Keratinocyte (primary cell): Measurements from ENCODE around the gene KRT34. TPM values are rescaled to one million over a fixed set of nuclear protein-coding genes. Genes with fewer than 3 reads are reported as not detected.
A peak's percentile ranks its signal among the peaks of the same experiment; 100 is the strongest.

Experiments
- DNase-seq: peaks from one replicate; pipeline ENCODE4 v3.0.0-alpha.2; 2011; ENCODE audit warnings: low read depth, missing footprints, low spot score
- FAIRE-seq: peaks from 2 replicates; lab custom pipeline; 2011; peaks lifted over from hg19 to GRCh38; lab: Jason Lieb, UNC
- H2AFZ ChIP-seq: 2 replicates; pipeline ENCODE4 v1.6.0; 2012; ENCODE audit warnings: low read length, control low read depth, inconsistent platforms; ENCODE audit not compliant: control insufficient read depth
- H3K27ac ChIP-seq: 2 replicates; pipeline ENCODE4 v1.5.1; 2011; ENCODE audit warnings: low read length; ENCODE audit not compliant: control insufficient read depth, insufficient read depth
- H3K27me3 ChIP-seq: 3 replicates; pipeline ENCODE4 v1.6.0; 2011; ENCODE audit warnings: low read length; ENCODE audit not compliant: control insufficient read depth, insufficient read depth; ENCODE audit errors: extremely low read depth
- H3K36me3 ChIP-seq, 2 experiments: 2 replicates in 1 of 2; 3 replicates in 1 of 2; pipeline ENCODE4 v1.5.1; 2011; ENCODE audit warnings: low read length in 2 of 2, mild to moderate bottlenecking in 1 of 2; ENCODE audit not compliant: control insufficient read depth in 2 of 2, insufficient read depth in 2 of 2; ENCODE audit errors: extremely low read depth in 1 of 2
- H3K4me1 ChIP-seq: 3 replicates; pipeline ENCODE4 v1.5.1; 2011; ENCODE audit warnings: low read length; ENCODE audit not compliant: control insufficient read depth, insufficient read depth; ENCODE audit errors: extremely low read depth
- H3K4me2 ChIP-seq: 3 replicates; pipeline ENCODE4 v1.6.0; 2011; ENCODE audit warnings: low read depth, low read length; ENCODE audit not compliant: control insufficient read depth, insufficient read depth; ENCODE audit errors: extremely low read depth
- H3K4me3 ChIP-seq, 3 experiments: fragments of 200-600 bp in 1 of 3; sonication (generic) in 1 of 3; 2 replicates in 2 of 3; 3 replicates in 1 of 3; pipeline ENCODE4 v1.5.1; 2011 to 2016; ENCODE audit warnings: low read length in 3 of 3, mild to moderate bottlenecking in 3 of 3, control low read depth in 2 of 3, inconsistent platforms in 1 of 3, low read depth in 1 of 3, mixed read lengths in 1 of 3, mixed run types in 1 of 3, moderate library complexity in 1 of 3; ENCODE audit not compliant: control insufficient read depth in 2 of 3, insufficient read depth in 2 of 3; ENCODE audit errors: extremely low read depth in 1 of 3
- H3K79me2 ChIP-seq: 2 replicates; pipeline ENCODE4 v1.6.0; 2012; ENCODE audit warnings: low read length; ENCODE audit not compliant: control insufficient read depth, insufficient read depth
- H3K9ac ChIP-seq: 3 replicates; pipeline ENCODE4 v1.6.0; 2011; ENCODE audit warnings: low read length; ENCODE audit not compliant: control insufficient read depth, insufficient read depth; ENCODE audit errors: extremely low read depth
- H3K9me1 ChIP-seq: 3 replicates; pipeline ENCODE4 v1.6.0; 2011; ENCODE audit warnings: low read length; ENCODE audit not compliant: control insufficient read depth, insufficient read depth; ENCODE audit errors: extremely low read depth
- H3K9me3 ChIP-seq: 2 replicates; pipeline ENCODE4 v1.5.1; 2012; ENCODE audit warnings: low read depth, low read length; ENCODE audit not compliant: control insufficient read depth
- H4K20me1 ChIP-seq: 3 replicates; pipeline ENCODE4 v1.6.0; 2011; ENCODE audit warnings: low read length; ENCODE audit not compliant: control insufficient read depth, insufficient read depth; ENCODE audit errors: extremely low read depth
- EZH2 ChIP-seq: IDR thresholded peaks from one replicate; pipeline ENCODE4 v1.6.1; 2012; ENCODE audit warnings: inconsistent platforms, mild to moderate bottlenecking, low read length, moderate library complexity
- dilution Hi-C: fragments of 300-500 bp; cut with MboI; formaldehyde crosslinking; loops from one replicate; pipeline ENCODE4 v1.7.0; 2020; ENCODE audit warnings: low sequenced_read_pairs; ENCODE audit not compliant: extremely low pct_ligation_motif_present
- polyA plus RNA-seq, 5 experiments: library from polyadenylated mRNA; depleted of rRNA in 3 of 5; stranded (reverse) in 3 of 5; stranded (forward) in 1 of 5; unstranded in 1 of 5; fragments of >200 nt; gene quantifications; 1 replicate in 1 of 5; 2 replicates in 3 of 5; 3 replicates in 1 of 5; pipeline versions ENCODE4 v1.2.1 to v1.2.3, GENCODE V29; 2011 to 2012; ENCODE audit warnings: missing spikeins in 2 of 5, low read depth in 1 of 5, low replicate concordance in 1 of 5
- TF ChIP-seq, protein P1 (sequence below), 3 experiments: IDR thresholded peaks in 1 of 3; conservative IDR thresholded peaks in 1 of 3; optimal IDR thresholded peaks in 1 of 3; 2 replicates in 2 of 3; 3 replicates in 1 of 3; pipeline versions ENCODE3 to v1.5.1; 2011; ENCODE audit warnings: low read length in 3 of 3, mild to moderate bottlenecking in 3 of 3, moderate library complexity in 2 of 3, control low read depth in 1 of 3, inconsistent platforms in 1 of 3; ENCODE audit not compliant: insufficient read depth in 2 of 3; ENCODE audit errors: extremely low read depth in 1 of 3

Gene KRT34
- polyA plus RNA-seq, 1 donor (not counting 4 experiments of a cell fraction or from before 2014, with no cell fraction given): 4.8 TPM

DNA sequence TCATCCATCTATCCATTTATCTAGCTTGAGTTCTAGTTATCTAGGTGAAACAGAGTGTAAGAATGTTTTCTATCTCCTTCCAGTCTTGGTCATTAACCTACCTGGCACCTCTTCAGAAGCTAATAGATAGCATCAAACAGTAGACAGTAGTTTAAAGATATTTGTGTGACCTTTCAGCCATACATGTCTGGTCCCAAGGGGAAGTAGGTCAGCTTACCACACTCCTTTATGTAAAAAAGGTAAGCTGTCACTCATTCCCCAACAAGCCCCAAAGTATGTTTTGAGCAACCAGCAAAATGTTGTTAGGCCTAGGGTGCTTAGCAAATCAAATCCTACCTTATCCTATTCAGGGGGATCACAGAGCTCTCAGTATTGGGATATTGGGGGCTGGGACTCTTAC is 16.0 kb downstream of the KRT34 start:
- FAIRE-seq: no peak

DNA sequence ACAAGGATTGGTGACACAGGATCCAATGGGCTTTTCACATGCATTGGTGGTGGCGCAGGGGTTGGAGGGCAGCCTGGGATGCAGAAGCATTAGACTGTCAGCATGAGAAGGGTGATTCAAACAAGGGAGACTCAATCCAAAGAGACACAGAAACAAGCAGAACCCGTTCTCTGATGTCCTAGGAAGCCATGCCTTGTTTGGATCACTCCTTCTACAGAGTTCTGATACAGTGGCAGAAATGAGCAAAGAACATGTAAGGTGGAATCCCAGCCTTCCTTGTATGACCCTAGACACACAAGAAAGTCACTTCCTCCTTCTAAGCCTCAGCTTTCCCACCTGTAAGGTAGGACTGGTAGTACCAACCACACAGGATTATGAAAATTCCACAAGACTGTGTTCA is 18.2 kb downstream of the KRT34 start:
- H3K9me3 ChIP-seq: no peaks in the 10 kb centered on the region
- no peak overlapping the region for H3K4me2 ChIP-seq
- no peak overlapping the region for H3K27ac ChIP-seq
- DNase-seq: no peak
- no peaks in the 10 kb centered on the region for H3K9me1 ChIP-seq
- no peaks in the 10 kb centered on the region for H3K36me3 ChIP-seq
- FAIRE-seq: peak; percentile 5
- no peaks in the 10 kb centered on the region for H4K20me1 ChIP-seq
- H3K79me2 ChIP-seq: no peaks in the 10 kb centered on the region
- dilution Hi-C loops: no loop called here
- H3K27me3 ChIP-seq: no peaks in the 10 kb centered on the region
- H2AFZ ChIP-seq: no peak overlapping the region
- peaks cover 13% of the 10 kb centered on the region for H3K4me1 ChIP-seq
- no peak overlapping the region for H3K4me3 ChIP-seq
- TF ChIP-seq, protein P1, sequence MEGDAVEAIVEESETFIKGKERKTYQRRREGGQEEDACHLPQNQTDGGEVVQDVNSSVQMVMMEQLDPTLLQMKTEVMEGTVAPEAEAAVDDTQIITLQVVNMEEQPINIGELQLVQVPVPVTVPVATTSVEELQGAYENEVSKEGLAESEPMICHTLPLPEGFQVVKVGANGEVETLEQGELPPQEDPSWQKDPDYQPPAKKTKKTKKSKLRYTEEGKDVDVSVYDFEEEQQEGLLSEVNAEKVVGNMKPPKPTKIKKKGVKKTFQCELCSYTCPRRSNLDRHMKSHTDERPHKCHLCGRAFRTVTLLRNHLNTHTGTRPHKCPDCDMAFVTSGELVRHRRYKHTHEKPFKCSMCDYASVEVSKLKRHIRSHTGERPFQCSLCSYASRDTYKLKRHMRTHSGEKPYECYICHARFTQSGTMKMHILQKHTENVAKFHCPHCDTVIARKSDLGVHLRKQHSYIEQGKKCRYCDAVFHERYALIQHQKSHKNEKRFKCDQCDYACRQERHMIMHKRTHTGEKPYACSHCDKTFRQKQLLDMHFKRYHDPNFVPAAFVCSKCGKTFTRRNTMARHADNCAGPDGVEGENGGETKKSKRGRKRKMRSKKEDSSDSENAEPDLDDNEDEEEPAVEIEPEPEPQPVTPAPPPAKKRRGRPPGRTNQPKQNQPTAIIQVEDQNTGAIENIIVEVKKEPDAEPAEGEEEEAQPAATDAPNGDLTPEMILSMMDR (optimal IDR thresholded peaks at IDR 0.05 in 1 of 3, IDR thresholded peaks at IDR 0.05 in 1 of 3, conservative IDR thresholded peaks at IDR 0.05 in 1 of 3; ENCODE audit: extremely low read depth in 1 of 3, insufficient read depth in 2 of 3, low read length in 3 of 3): no peak
- no peak for TF ChIP-seq EZH2
- no peak overlapping the region for H3K9ac ChIP-seq

More for the DNA sequence above, 16.0 kb downstream of the KRT34 start:
- no peaks in the 10 kb centered on the region for H3K9me1 ChIP-seq
- H3K27me3 ChIP-seq: no peaks in the 10 kb centered on the region
- no peaks in the 10 kb centered on the region for H4K20me1 ChIP-seq
- H3K4me1 ChIP-seq: peaks cover 13% of the 10 kb centered on the region
- H3K27ac ChIP-seq: no peak overlapping the region
- H3K79me2 ChIP-seq: no peaks in the 10 kb centered on the region
- H3K9me3 ChIP-seq: no peaks in the 10 kb centered on the region
- no peaks in the 10 kb centered on the region for H3K36me3 ChIP-seq
- no peak overlapping the region for H3K4me3 ChIP-seq
- DNase-seq: no peak
- dilution Hi-C loops: no loop called here
- H3K9ac ChIP-seq: no peak overlapping the region
- no peak overlapping the region for H2AFZ ChIP-seq
- H3K4me2 ChIP-seq: no peak overlapping the region
- TF ChIP-seq, protein P1 (optimal IDR thresholded peaks at IDR 0.05 in 1 of 3, IDR thresholded peaks at IDR 0.05 in 1 of 3, conservative IDR thresholded peaks at IDR 0.05 in 1 of 3; ENCODE audit: extremely low read depth in 1 of 3, insufficient read depth in 2 of 3, low read length in 3 of 3): no peak
- TF ChIP-seq EZH2: no peak
